PC-9 (cell line): Measurements from ENCODE around the gene SLX4IP. TPM values are rescaled to one million over a fixed set of nuclear protein-coding genes. Genes with fewer than 3 reads are reported as not detected.

ENCODE experiments used
- BruUV-seq: library from RNA; stranded (reverse); fragments of 400-500 nt; replicated peaks from 2 replicates; lab custom pipeline; 2021; lab: Mats Ljungman, UMichigan
- CTCF ChIA-PET: fragments of 300-600 bp; sonication (Branson Sonifier 250); formaldehyde crosslinking; loops from one replicate; lab custom pipeline; 2022; ENCODE audit warnings: antibody characterized with exemption; lab: Charles Lee
- POLR2A ChIA-PET: fragments of 300-600 bp; sonication (Branson Sonifier 250); formaldehyde crosslinking; loops from one replicate; lab custom pipeline; 2022; ENCODE audit warnings: antibody characterized with exemption; ENCODE audit not compliant: unreplicated experiment; lab: Charles Lee
- DNase-seq, 2 experiments: peaks; one replicate each; pipeline versions ENCODE4 v3.0.0 to v3.0.0-alpha.2; 2015 to 2022; ENCODE audit warnings: mixed read lengths in 1 of 2
- H2AFZ ChIP-seq: fragments of 200-600 bp; sonication (generic); 2 replicates; pipeline ENCODE4 v1.8.1; 2017; ENCODE audit warnings: antibody characterized with exemption
- H3F3A ChIP-seq: fragments of 200-600 bp; sonication (generic); 2 replicates; pipeline ENCODE4 v1.8.1; 2017; ENCODE audit warnings: antibody characterized with exemption, mild to moderate bottlenecking, low read depth; ENCODE audit not compliant: insufficient read depth
- H3K27ac ChIP-seq: fragments of 200-600 bp; sonication (generic); 2 replicates; pipeline ENCODE4 v1.6.1; 2016; ENCODE audit warnings: mixed run types
- H3K27me3 ChIP-seq: fragments of 200-600 bp; sonication (generic); 2 replicates; pipeline ENCODE4 v1.6.1; 2016; ENCODE audit warnings: low read depth, mixed run types; ENCODE audit not compliant: insufficient read depth
- H3K36me3 ChIP-seq: fragments of 200-600 bp; sonication (generic); 2 replicates; pipeline ENCODE4 v1.6.1; 2016; ENCODE audit warnings: low read depth, mixed run types
- H3K4me1 ChIP-seq: fragments of 200-600 bp; sonication (generic); replicated peaks from 2 replicates; pipeline ENCODE4 v1.6.1; 2016; ENCODE audit warnings: mixed run types; ENCODE audit not compliant: insufficient read depth
- H3K4me2 ChIP-seq: fragments of 200-600 bp; sonication (generic); 2 replicates; pipeline ENCODE4 v1.6.1; 2017; ENCODE audit warnings: mixed run types
- H3K4me3 ChIP-seq: fragments of 200-600 bp; sonication (generic); 2 replicates; pipeline ENCODE4 v1.6.1; 2016; ENCODE audit warnings: mixed run types
- H3K79me2 ChIP-seq: fragments of 200-600 bp; sonication (generic); 2 replicates; pipeline ENCODE4 v1.6.1; 2017; ENCODE audit warnings: low read depth, mixed run types
- H3K9me2 ChIP-seq: fragments of 200-600 bp; sonication (generic); 2 replicates; pipeline ENCODE4 v1.8.1; 2017; ENCODE audit warnings: mild to moderate bottlenecking; ENCODE audit not compliant: insufficient read depth
- H3K9me3 ChIP-seq: fragments of 200-600 bp; sonication (generic); 2 replicates; pipeline ENCODE4 v1.8.1; 2016; ENCODE audit warnings: low read depth; ENCODE audit not compliant: insufficient read depth
- H4K20me1 ChIP-seq: fragments of 200-600 bp; sonication (generic); 2 replicates; pipeline ENCODE4 v1.8.1; 2017; ENCODE audit not compliant: insufficient read depth
- CTCF ChIP-seq: fragments of 200-600 bp; sonication (generic); conservative IDR thresholded peaks from 2 replicates; pipeline ENCODE4 v1.6.1; 2017; ENCODE audit warnings: mixed run types, antibody characterized with exemption, mild to moderate bottlenecking, moderate library complexity
- EZH2 ChIP-seq: fragments of 200-600 bp; sonication (generic); IDR thresholded peaks from 2 replicates; pipeline ENCODE4 v1.8.0; 2017; ENCODE audit warnings: antibody characterized with exemption, low read depth
- intact Hi-C: fragments of 100-400 bp; cut with micrococcal nuclease; formaldehyde crosslinking; loops from one replicate; pipeline ENCODE4 v1.10.0; 2022; ENCODE audit not compliant: unreplicated experiment
- total RNA-seq: library from RNA; stranded (reverse); gene quantifications from 2 replicates; pipeline ENCODE4 v1.2.3, GENCODE V29; 2021

SLX4IP gene
- total RNA-seq, 1 experiment from 2014 or later, result 13.4 TPM

GRCh38 chr20:10565922-10566897 is 131.1 kb downstream of the SLX4IP start:
- Histone ChIP-seq H3K9me2 (no peaks in the 10 kb centered on the region; the same call in 1 of the 2 replicates), H3K27me3 (no peaks in the 10 kb centered on the region), H3K4me2 (0 out of 2 replicates have a peak overlapping the region, but pooled peaks have one; percentile 15), H3K4me1 (peaks cover 23% of the 10 kb centered on the region), H3K79me2 (no peaks in the 10 kb centered on the region; the same call in 1 of the 2 replicates), H2AFZ (no peak overlapping the region), H3F3A (no peaks in the 10 kb centered on the region), H3K27ac (peak overlapping the region; percentile 89), H3K36me3 (0 out of 2 replicates have a peak, but pooled peaks cover 6% of the 10 kb centered on the region), H3K9me3 (no peaks in the 10 kb centered on the region), H3K4me3 (no peak overlapping the region), H4K20me1 (no peaks in the 10 kb centered on the region)
- no TSS peak for BruUV-seq
- ChIA-PET POLR2A (no interaction called here), CTCF (interaction anchor here (0.7 kb wide), 1 partner anchor 30 kb away, joined by 4 read pairs; no protein-coding TSS in a partner anchor)
- intact Hi-C loops, result loop anchor here (1.0 kb wide), 1 partner anchor 28 kb away; no protein-coding TSS in a partner anchor
- TF ChIP-seq CTCF (no peak), EZH2 (no peak)
- peak in 1 of 2 experiments; percentile 43 for DNase-seq

- Histone ChIP-seq H3K4me3 (no peak overlapping the region), H3F3A (no peaks in the 10 kb centered on the region), H3K36me3 (no peaks in the 10 kb centered on the region), H3K27me3 (no peaks in the 10 kb centered on the region), H4K20me1 (no peaks in the 10 kb centered on the region), H2AFZ (no peak overlapping the region), H3K4me1 (peaks cover 23% of the 10 kb centered on the region), H3K9me2 (no peaks in the 10 kb centered on the region; the same call in 1 of the 2 replicates), H3K4me2 (no peak overlapping the region), H3K79me2 (no peaks in the 10 kb centered on the region; the same call in 1 of the 2 replicates), H3K9me3 (no peaks in the 10 kb centered on the region), H3K27ac (0 out of 2 replicates have a peak overlapping the region, but pooled peaks have one; percentile 27)
- DNase-seq, result no peak
- BruUV-seq, result no TSS peak
- no peak for TF ChIP-seq CTCF
- ChIA-PET POLR2A (interaction anchor here (0.6 kb wide), 1 partner anchor 87 kb away, joined by 3 read pairs; no protein-coding TSS in a partner anchor), CTCF (no interaction called here)
- intact Hi-C loops, result no loop called here
Measured at GRCh38 chr20:10568032-10568431, 132.9 kb downstream of the SLX4IP start.

- Histone ChIP-seq H4K20me1 (no peaks in the 10 kb centered on the region), H3K4me1 (0 out of 2 replicates have a peak, but pooled peaks cover 7% of the 10 kb centered on the region), H3F3A (no peaks in the 10 kb centered on the region), H3K27me3 (no peaks in the 10 kb centered on the region), H3K27ac (no peak overlapping the region), H3K36me3 (no peaks in the 10 kb centered on the region), H2AFZ (no peak overlapping the region), H3K4me2 (no peak overlapping the region), H3K79me2 (no peaks in the 10 kb centered on the region), H3K9me2 (no peaks in the 10 kb centered on the region; the same call in 1 of the 2 replicates), H3K4me3 (no peak overlapping the region), H3K9me3 (no peaks in the 10 kb centered on the region)
- DNase-seq, result no peak
- TF ChIP-seq EZH2 (no peak), CTCF (no peak)
- no TSS peak for BruUV-seq
- CTCF ChIA-PET, result no interaction called here
- POLR2A ChIA-PET, result no interaction called here
- intact Hi-C loops, result no loop called here
Measured at GRCh38 chr20:10571313-10571815, 136.3 kb downstream of the SLX4IP start.
